ENCODE results near the gene PRKCB. TPM values are rescaled to one million over a fixed set of nuclear protein-coding genes. Genes with fewer than 3 reads are reported as not detected.

Gene PRKCB
- polyA plus RNA-seq, 1 experiment = not detected

DNA sequence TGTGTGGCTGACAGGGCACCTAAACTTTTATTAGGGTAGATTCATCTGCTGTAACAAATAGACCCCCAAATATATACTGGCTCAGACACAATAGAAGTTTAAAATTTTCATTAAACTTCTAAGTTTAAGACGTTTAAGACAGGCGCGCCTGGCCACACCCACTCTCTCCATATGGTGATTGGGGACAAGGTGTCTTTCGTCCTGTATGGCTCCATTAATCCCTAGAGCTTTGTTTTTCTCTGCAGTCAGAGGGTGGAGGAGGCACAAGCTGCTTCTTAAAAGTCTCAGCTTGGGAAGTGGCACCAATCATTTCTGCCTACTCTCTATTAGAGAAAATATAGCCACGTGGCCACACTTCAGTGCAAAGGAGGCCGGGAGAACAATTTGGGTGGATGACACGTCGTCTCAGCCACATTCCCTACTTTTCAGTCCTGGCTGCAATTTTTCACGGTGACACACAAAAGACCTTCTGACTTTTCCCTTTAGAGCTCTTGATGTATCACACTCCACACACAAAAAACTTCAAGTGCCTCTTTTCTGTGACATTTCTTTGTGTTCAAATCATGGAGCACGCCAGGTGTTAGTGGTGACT lies 294.8 kb downstream of the PRKCB start:
- no peaks in the 10 kb centered on the region for H3K36me3 ChIP-seq (ENCODE audit: control insufficient read depth, insufficient read depth, low read length)
- no peaks in the 10 kb centered on the region for H3K27me3 ChIP-seq (ENCODE audit: control insufficient read depth, insufficient read depth, low read length)
- TF ChIP-seq, protein P1, sequence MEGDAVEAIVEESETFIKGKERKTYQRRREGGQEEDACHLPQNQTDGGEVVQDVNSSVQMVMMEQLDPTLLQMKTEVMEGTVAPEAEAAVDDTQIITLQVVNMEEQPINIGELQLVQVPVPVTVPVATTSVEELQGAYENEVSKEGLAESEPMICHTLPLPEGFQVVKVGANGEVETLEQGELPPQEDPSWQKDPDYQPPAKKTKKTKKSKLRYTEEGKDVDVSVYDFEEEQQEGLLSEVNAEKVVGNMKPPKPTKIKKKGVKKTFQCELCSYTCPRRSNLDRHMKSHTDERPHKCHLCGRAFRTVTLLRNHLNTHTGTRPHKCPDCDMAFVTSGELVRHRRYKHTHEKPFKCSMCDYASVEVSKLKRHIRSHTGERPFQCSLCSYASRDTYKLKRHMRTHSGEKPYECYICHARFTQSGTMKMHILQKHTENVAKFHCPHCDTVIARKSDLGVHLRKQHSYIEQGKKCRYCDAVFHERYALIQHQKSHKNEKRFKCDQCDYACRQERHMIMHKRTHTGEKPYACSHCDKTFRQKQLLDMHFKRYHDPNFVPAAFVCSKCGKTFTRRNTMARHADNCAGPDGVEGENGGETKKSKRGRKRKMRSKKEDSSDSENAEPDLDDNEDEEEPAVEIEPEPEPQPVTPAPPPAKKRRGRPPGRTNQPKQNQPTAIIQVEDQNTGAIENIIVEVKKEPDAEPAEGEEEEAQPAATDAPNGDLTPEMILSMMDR (IDR thresholded peaks at IDR 0.05; ENCODE audit: insufficient read depth, low read depth, low read length) = no peak
- POLR2A ChIA-PET = no interaction called here
- no peak overlapping the region for H3K4me3 ChIP-seq (ENCODE audit: low read depth, low read length)
- DNase-seq (ENCODE audit: low read depth) = no peak
- CTCF ChIA-PET = interaction anchor here (0.7 kb wide), 1 partner anchor 9 kb away, joined by 3 read pairs; no protein-coding TSS in a partner anchor

DNA sequence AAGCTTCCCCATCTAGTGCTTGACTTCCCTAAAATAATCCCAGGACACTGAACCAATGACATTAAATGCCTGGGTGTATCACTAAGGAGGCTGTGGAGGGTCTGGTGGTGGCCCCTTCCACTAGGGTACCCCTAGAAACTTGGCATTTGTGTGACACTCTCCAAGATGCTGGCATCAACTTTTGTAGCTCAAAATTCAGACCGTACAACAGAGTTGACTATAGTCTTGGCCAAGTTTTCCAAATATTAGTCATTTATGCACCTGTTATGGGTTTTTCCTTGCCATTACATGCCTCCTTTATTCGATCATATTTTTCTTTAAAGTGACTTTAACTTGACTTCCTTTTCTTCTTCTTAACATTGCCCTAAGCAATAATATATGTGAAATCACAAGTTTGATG lies 295.5 kb downstream of the PRKCB start:
- TF ChIP-seq, protein P1 (IDR thresholded peaks at IDR 0.05; ENCODE audit: insufficient read depth, low read depth, low read length) = no peak
- Histone ChIP-seq H3K36me3 (ENCODE audit: control insufficient read depth, insufficient read depth, low read length) (no peaks in the 10 kb centered on the region), H3K4me3 (ENCODE audit: low read depth, low read length) (no peak overlapping the region), H3K27me3 (ENCODE audit: control insufficient read depth, insufficient read depth, low read length) (no peaks in the 10 kb centered on the region)
- POLR2A ChIA-PET = no interaction called here
- CTCF ChIA-PET = no interaction called here
- no peak for DNase-seq (ENCODE audit: low read depth)

DNA sequence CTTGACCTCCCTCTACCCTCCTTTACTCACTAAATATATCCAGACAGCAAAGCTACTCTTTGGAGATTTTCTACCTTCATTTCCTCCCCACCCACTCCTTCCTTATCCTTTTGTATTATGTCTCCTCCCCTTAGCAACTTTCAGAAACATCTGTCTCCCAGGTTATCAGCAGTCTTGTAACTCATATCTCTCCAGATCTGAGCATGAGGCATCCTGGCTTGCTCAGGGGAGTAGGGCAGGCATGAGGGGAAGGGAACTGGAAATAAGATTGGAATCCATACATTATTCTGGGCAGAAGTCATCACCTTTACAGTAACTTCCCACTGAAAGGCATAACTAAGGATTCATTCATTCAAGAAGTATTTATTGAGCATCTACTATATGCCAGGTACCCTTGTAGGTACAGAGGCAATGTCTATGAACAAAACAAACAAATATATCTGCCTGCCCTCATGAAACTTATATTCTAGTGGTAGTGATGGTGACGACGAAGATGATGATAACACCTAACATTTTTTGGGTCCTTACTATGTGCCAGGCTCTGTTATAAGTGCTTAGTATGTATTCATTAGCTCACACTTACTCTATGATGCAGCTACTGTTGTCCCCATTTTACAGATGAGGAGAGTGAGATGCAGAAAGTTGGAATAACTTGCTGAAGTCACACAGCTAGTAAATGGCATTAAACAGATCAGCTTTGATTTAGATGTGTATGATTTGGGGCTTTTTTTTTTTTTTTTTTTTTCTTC lies 296.4 kb downstream of the PRKCB start:
- DNase-seq (ENCODE audit: low read depth) = no peak
- no peaks in the 10 kb centered on the region for H3K36me3 ChIP-seq (ENCODE audit: control insufficient read depth, insufficient read depth, low read length)
- H3K27me3 ChIP-seq (ENCODE audit: control insufficient read depth, insufficient read depth, low read length) = no peaks in the 10 kb centered on the region
- ChIA-PET CTCF (no interaction called here), POLR2A (no interaction called here)
- H3K4me3 ChIP-seq (ENCODE audit: low read depth, low read length) = no peak overlapping the region
- TF ChIP-seq, protein P1 (IDR thresholded peaks at IDR 0.05; ENCODE audit: insufficient read depth, low read depth, low read length) = no peak

DNA sequence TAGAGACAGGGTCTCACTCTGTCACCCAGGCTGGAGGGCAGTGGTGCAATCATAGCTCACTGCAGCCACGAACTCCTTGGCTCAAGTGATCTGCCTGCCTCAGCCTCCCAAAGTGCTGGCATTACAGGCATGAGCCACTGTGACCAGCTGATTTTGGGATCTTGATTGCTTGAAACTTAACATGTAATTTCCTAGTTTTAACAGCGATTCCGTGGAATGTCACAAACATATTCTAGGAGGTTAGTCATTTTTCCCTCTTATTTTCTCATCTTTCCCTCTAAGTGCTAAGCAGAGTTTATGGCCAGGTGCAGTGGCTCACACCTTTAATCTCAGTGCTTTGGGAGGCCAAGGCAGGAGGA lies 297.0 kb downstream of the PRKCB start:
- DNase-seq (ENCODE audit: low read depth) = no peak
- ChIA-PET CTCF (no interaction called here), POLR2A (no interaction called here)
- H3K27me3 ChIP-seq (ENCODE audit: control insufficient read depth, insufficient read depth, low read length) = no peaks in the 10 kb centered on the region
- H3K36me3 ChIP-seq (ENCODE audit: control insufficient read depth, insufficient read depth, low read length) = no peaks in the 10 kb centered on the region
- H3K4me3 ChIP-seq (ENCODE audit: low read depth, low read length) = no peak overlapping the region
- TF ChIP-seq, protein P1 (IDR thresholded peaks at IDR 0.05; ENCODE audit: insufficient read depth, low read depth, low read length) = no peak

DNA sequence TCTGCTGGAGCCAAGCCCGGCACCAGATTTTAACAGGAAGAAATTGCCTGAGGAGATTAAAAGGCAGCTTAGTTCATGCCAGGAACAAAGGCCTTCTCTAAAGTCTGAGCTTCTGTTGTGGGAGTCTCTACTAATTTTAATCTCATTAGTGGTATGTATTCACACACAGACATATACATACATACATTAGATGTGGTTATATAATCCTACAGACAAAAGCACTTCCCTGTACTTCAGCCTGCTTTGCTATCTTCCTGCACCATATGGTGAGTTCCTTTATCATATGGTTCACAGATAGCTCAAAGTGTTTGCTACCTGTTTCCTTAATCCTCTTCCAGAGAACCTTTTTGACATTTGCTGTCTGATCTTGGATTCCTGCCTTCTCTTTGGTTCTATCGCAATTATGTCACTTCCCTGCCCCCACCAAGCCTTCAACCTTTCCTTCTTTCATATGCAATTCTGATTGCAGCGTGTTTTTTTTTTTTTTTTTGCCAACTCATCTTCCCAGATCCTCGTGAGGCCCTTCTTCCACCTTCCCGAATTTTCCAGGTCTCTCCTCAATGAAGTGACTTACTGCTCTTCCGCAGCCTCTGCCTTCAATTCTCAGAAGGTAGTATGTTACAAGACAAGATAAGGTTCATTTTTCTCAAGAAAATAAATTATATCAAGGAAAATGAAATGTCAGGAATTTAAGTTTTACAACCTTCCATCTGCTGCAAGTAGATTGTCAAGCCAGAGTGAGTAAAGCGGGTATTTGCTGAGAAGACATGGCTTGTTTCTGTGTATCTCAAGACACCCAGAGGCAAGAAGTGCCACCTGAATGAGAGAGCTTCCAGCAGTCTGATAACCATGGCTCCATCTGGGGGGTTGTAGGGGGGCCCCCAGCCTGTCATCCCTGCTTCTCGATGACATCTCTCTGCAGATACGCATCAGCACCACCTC lies 300.1 kb downstream of the PRKCB start:
- DNase-seq (ENCODE audit: low read depth) = no peak
- Histone ChIP-seq H3K4me3 (ENCODE audit: low read depth, low read length) (no peak overlapping the region), H3K36me3 (ENCODE audit: control insufficient read depth, insufficient read depth, low read length) (no peaks in the 10 kb centered on the region), H3K27me3 (ENCODE audit: control insufficient read depth, insufficient read depth, low read length) (no peaks in the 10 kb centered on the region)
- POLR2A ChIA-PET = no interaction called here
- TF ChIP-seq, protein P1 (IDR thresholded peaks at IDR 0.05; ENCODE audit: insufficient read depth, low read depth, low read length) = no peak
- CTCF ChIA-PET = interaction anchor here (1.1 kb wide), 1 partner anchor 10 kb away, joined by 3 read pairs; no protein-coding TSS in a partner anchor

Measured in BJ (cell line).